ENCODE data around the gene PANK4.

GRCh38 chr1:2460203-2460602 is 66.2 kb downstream of the PANK4 start:
- no peak for TF ChIP-seq GATA2 (IDR thresholded peaks at IDR 0.05; ENCODE audit: low read depth, low read length)
- no peak for TF ChIP-seq GATA3 (IDR thresholded peaks at IDR 0.05; ENCODE audit: low read depth, low read length)

Data from SH-SY5Y (cell line).